D341Med (cell line): ENCODE measurements around the gene OAS3.
"Not testable (repeated sequence)": the region's sequence is repeated elsewhere in the genome, so short reads cannot be mapped to it uniquely, and the experiment has no call there.

Source experiments
- DNase-seq: peaks from one replicate; pipeline ENCODE4 v3.0.0; 2012; ENCODE audit warnings: low spot score

The OAS3 gene

GRCh38 chr12:112950701-112951100 lies 12.4 kb downstream of the OAS3 start:
- no peak for DNase-seq

GRCh38 chr12:112957125-112957524 lies 18.9 kb downstream of the OAS3 start:
- DNase-seq: not testable (repeated sequence)

GRCh38 chr12:112961074-112961473 lies 22.8 kb downstream of the OAS3 start:
- no peak for DNase-seq

- DNase-seq: no peak
These were observed 23.3 kb downstream of the OAS3 start for GRCh38 chr12:112961536-112961935.

DNA sequence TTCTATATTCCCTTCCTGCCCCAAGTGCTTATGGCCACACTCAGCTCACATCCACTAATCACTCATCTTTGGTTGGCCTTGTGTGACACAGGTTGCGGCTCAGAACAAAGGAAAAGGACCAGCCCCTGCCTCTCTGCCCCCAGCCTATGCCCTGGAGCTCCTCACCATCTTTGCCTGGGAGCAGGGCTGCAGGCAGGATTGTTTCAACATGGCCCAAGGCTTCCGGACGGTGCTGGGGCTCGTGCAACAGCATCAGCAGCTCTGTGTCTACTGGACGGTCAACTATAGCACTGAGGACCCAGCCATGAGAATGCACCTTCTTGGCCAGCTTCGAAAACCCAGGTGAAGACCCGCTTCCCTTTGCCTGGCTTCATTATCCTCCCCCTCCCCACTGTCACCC lies 24.3 kb downstream of the OAS3 start:
- DNase-seq: no peak

- DNase-seq: no peak
These were observed 25.1 kb downstream of the OAS3 start for GRCh38 chr12:112963227-112963861.

- no peak for DNase-seq
These were observed 25.9 kb downstream of the OAS3 start for GRCh38 chr12:112964067-112964670.

GRCh38 chr12:112964915-112965314 lies 26.6 kb downstream of the OAS3 start:
- no peak for DNase-seq

DNA sequence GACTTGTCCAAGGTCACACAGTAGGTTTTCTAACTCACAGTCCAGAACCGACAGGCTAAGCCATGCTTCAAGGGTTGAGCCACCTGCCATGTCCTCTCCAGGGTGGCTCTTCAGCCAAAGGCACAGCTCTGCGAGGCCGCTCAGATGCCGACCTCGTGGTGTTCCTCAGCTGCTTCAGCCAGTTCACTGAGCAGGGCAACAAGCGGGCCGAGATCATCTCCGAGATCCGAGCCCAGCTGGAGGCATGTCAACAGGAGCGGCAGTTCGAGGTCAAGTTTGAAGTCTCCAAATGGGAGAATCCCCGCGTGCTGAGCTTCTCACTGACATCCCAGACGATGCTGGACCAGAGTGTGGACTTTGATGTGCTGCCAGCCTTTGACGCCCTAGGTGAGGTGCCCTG lies 27.4 kb downstream of the OAS3 start:
- no peak for DNase-seq

DNA sequence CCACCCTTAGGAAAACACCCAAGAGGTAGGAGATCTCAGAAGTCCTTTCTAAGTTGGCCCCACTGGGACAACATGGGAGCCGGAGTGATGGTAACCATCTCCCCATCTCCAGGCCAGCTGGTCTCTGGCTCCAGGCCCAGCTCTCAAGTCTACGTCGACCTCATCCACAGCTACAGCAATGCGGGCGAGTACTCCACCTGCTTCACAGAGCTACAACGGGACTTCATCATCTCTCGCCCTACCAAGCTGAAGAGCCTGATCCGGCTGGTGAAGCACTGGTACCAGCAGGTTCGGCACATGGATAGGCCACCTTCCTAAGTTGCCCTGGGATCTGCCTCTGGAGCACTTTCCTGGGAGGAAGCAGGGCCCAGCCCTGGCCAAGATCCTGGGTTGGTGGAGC lies 29.0 kb downstream of the OAS3 start:
- no peak for DNase-seq

- DNase-seq: no peak
These were observed 29.6 kb downstream of the OAS3 start for GRCh38 chr12:112967858-112968257.

GRCh38 chr12:112969547-112970306 lies 31.5 kb downstream of the OAS3 start:
- no peak for DNase-seq

- DNase-seq: no peak
These were observed 32.1 kb downstream of the OAS3 start for GRCh38 chr12:112970391-112970790.

GRCh38 chr12:112971248-112971647 lies 33.0 kb downstream of the OAS3 start:
- DNase-seq: no peak

GRCh38 chr12:112973011-112973735 lies 34.9 kb downstream of the OAS3 start:
- no peak for DNase-seq

DNA sequence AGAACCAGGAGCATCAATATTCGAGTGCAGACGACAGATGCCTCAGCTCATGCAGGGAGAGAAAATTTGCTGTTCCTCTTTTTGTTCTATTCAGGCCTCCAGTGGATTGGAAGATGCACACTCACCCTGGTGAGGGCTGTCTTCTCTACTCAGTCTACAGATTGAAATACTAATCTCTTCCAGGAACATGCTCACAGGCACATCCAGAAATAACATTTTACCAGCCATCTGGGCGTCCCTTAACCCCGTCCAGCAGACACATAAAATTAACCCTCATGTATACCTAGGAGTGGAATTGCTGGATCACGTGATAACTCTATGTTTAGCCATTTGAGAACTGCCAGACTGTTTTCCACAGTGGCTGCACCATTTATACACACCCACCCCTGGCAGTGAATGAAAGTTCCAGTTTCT lies 35.6 kb downstream of the OAS3 start:
- no peak for DNase-seq

DNA sequence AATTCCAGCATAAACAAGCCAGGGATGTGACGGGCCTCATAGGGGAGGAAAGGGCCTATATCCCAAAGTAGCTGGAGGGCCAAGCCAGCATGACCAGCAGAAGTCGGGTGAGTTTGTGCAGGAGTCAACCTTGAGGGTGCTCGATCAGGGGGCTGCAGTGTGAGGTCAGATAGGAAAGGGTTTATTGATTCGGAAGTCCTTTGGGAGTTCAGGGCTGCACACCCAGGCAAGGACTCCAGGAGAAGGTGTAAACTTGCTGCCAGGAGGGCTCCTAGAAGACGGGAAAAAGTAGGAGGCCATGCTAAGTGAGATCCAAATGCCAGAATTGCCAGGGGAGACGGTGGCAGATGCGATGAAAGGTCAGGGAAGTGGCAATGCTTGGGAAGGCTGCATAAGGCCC lies 36.6 kb downstream of the OAS3 start:
- no peak for DNase-seq

DNA sequence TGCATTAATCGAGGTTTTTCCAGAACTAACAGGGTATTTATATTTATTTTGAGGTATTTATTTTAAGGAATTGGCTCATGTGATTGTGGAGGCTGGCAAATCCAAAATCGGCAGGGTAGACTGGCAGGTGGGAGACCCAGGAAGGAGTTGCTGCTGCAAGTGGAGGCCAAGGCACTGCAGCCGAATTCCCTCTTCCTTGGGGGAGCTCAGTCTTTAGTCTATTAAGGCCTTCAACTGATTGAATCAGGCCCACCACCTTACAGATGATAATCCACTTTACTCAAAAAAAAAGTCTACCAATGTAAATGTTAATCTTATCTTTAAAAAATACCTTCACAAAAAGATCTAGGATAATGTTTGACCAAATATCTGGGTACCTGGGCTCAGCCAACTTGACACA lies 38.9 kb downstream of the OAS3 start:
- no peak for DNase-seq

- DNase-seq: no peak
These were observed 39.4 kb downstream of the OAS3 start for GRCh38 chr12:112977641-112978040.

GRCh38 chr12:112978163-112979040 lies 40.1 kb downstream of the OAS3 start, which contains the start of gene OAS2:
Gene OAS2, plus strand, starts transcription at chr12:112978519. Its CDS starts 90 bp downstream, at chr12:112978609.
- no peak for DNase-seq

GRCh38 chr12:112979041-112979680 lies 40.9 kb downstream of the OAS3 start:
- DNase-seq: no peak
